ENCODE data around the gene P2RX4. TPM values are rescaled to one million over a fixed set of nuclear protein-coding genes. Genes with fewer than 3 reads are reported as not detected.

P2RX4 gene
- total and polyA plus RNA-seq, 2 of the 8 experiments (the other 6 are each of a cell fraction or from before 2014, with no cell fraction given) = 9.5 to 12.2 TPM

GRCh38 chr12:121184984-121185889, 24.7 kb upstream of the P2RX4 start:
- DNase-seq (ENCODE audit: low read depth in 1 of 2, low spot score in 2 of 2) (no peak), FAIRE-seq (no peak)
- H2BK12ac ChIP-seq (ENCODE audit: low read depth, low read length) = no peak overlapping the region
- ChIA-PET CTCF (ENCODE audit: partially characterized antibody) (interaction anchor here (0.6 to 2.3 kb wide), 2 partner anchors 12 to 928 kb away, joined by 3 to 12 read pairs; no protein-coding TSS in a partner anchor), POLR2A (ENCODE audit: partially characterized antibody) (interaction anchor here (0.6 kb wide), 2 partner anchors 111 to 299 kb away, joined by 3 to 5 read pairs; partner anchors contain the start of gene CAMKK2)
- no peaks in the 10 kb centered on the region for H3K36me3 ChIP-seq (ENCODE audit: control insufficient read depth in 2 of 4, insufficient read depth in 4 of 4, low read length in 3 of 4)
- no peak overlapping the region for H3K18ac ChIP-seq (ENCODE audit: extremely low read depth, low read length)
- H3K56ac ChIP-seq (replicated peaks; ENCODE audit: insufficient read length, low read depth, low read length) = no peak overlapping the region
- H3K27me3 ChIP-seq (replicated peaks in 1 of 4; ENCODE audit: control insufficient read depth in 3 of 4, extremely low read depth in 1 of 4, insufficient read depth in 3 of 4, low read length in 3 of 4) = no peaks in the 10 kb centered on the region
- no peak overlapping the region for H3K27ac ChIP-seq (ENCODE audit: low read depth, low read length)
- no peak overlapping the region for H4K91ac ChIP-seq (replicated peaks; ENCODE audit: insufficient read length, low read length)
- H3K79me1 ChIP-seq (ENCODE audit: low read depth, low read length) = no peaks in the 10 kb centered on the region
- no peak overlapping the region for H3K4me2 ChIP-seq (ENCODE audit: insufficient read depth in 1 of 2, low read depth in 2 of 2, low read length in 2 of 2)
- H3K4ac ChIP-seq (replicated peaks; ENCODE audit: insufficient read length, low read depth, low read length) = no peak overlapping the region
- H2AFZ ChIP-seq (ENCODE audit: low read length) = no peak overlapping the region
- no peak overlapping the region for H3K9ac ChIP-seq (replicated peaks in 1 of 4; ENCODE audit: extremely low read depth in 1 of 4, low read depth in 3 of 4, low read length in 3 of 4)
- no peak overlapping the region for H3K14ac ChIP-seq (ENCODE audit: insufficient read length)
- H3K79me2 ChIP-seq (ENCODE audit: control insufficient read depth in 1 of 2, insufficient read depth in 2 of 2, low read length in 2 of 2) = no peaks in the 10 kb centered on the region
- H3K23me2 ChIP-seq (ENCODE audit: low read depth, low read length) = no peaks in the 10 kb centered on the region
- H4K8ac ChIP-seq (ENCODE audit: extremely low read depth, insufficient read depth, low read length) = no peak overlapping the region
- WGBS, 2 experiments (ENCODE audit: extremely low coverage in 1 of 2, insufficient coverage in 1 of 2, insufficient read length in 1 of 2, insufficient replicate concordance in 2 of 2, low coverage in 1 of 2, low lambda C conversion rate in 2 of 2, missing lambda C conversion rate in 1 of 2) = 86% methylated on average over 7 of the region's 7 CpGs; no CpG with 5 or more reads in 1 of the 2 experiments
- H3K9me3 ChIP-seq (ENCODE audit: insufficient read depth in 2 of 2, low read depth in 1 of 2, low read length in 1 of 2) = no peaks in the 10 kb centered on the region
- no peak overlapping the region for H2BK20ac ChIP-seq (ENCODE audit: low read length)
- no peak overlapping the region for H2BK15ac ChIP-seq (ENCODE audit: low read length)
- H3K23ac ChIP-seq (ENCODE audit: insufficient read length) = no peak overlapping the region
- no peak overlapping the region for H3K4me3 ChIP-seq (ENCODE audit: extremely low read depth in 1 of 4, insufficient read depth in 2 of 4, low read depth in 3 of 4, low read length in 4 of 4)
- no peak overlapping the region for H2AK5ac ChIP-seq (ENCODE audit: low read depth, low read length)
- peak overlapping the region; percentile 68; the same call in 1 of the 2 replicates for H2BK5ac ChIP-seq (ENCODE audit: low read depth, low read length)
- no peak overlapping the region for H4K5ac ChIP-seq (ENCODE audit: insufficient read length, low read depth, low read length)
- TF ChIP-seq ZNF274 (IDR thresholded peaks at IDR 0.05; ENCODE audit: borderline replicate concordance, extremely low read depth, low read length) = no peak
- no peak for TF ChIP-seq NANOG (IDR thresholded peaks at IDR 0.05; ENCODE audit: insufficient read depth, low read depth, low read length, poor library complexity, severe bottlenecking)
- no peak overlapping the region for H2BK120ac ChIP-seq (replicated peaks; ENCODE audit: low read depth, low read length)
- no peaks in the 10 kb centered on the region for H4K20me1 ChIP-seq (replicated peaks in 1 of 2; ENCODE audit: control insufficient read depth in 1 of 2, insufficient read depth in 2 of 2, low read length in 2 of 2)
- H3K4me1 ChIP-seq (replicated peaks in 1 of 4; ENCODE audit: control insufficient read depth in 3 of 4, insufficient read depth in 4 of 4, low read length in 3 of 4) = no peaks in the 10 kb centered on the region
